PC-9 (cell line): ENCODE results near the gene SHISAL1.

Experiments used
- CTCF ChIP-seq: fragments of 200-600 bp; sonication (generic); conservative IDR thresholded peaks from 2 replicates; pipeline ENCODE4 v1.6.1; 2017; ENCODE audit warnings: mixed run types, antibody characterized with exemption, mild to moderate bottlenecking, moderate library complexity
- EZH2 ChIP-seq: fragments of 200-600 bp; sonication (generic); IDR thresholded peaks from 2 replicates; pipeline ENCODE4 v1.8.0; 2017; ENCODE audit warnings: antibody characterized with exemption, low read depth

GRCh38 chr22:44281768-44282637, 30.7 kb downstream of the SHISAL1 start:
- TF ChIP-seq CTCF (no peak), EZH2 (no peak)
